ENCODE results near the gene MRGPRF.
"Not testable (repeated sequence)": the region's sequence is repeated elsewhere in the genome, so short reads cannot be mapped to it uniquely, and the experiment has no call there.

The MRGPRF gene

GRCh38 chr11:68980776-68981065, 32.3 kb downstream of the MRGPRF start, which contains the start of gene MRGPRD:
Gene MRGPRD (minus strand): TSS chr11:68980986. CDS start chr11:68980986, 0 bp downstream.
- DNase-seq, result no peak

- DNase-seq, result no peak
These were observed 32.9 kb downstream of the MRGPRF start for GRCh38 chr11:68979931-68980775.

DNA sequence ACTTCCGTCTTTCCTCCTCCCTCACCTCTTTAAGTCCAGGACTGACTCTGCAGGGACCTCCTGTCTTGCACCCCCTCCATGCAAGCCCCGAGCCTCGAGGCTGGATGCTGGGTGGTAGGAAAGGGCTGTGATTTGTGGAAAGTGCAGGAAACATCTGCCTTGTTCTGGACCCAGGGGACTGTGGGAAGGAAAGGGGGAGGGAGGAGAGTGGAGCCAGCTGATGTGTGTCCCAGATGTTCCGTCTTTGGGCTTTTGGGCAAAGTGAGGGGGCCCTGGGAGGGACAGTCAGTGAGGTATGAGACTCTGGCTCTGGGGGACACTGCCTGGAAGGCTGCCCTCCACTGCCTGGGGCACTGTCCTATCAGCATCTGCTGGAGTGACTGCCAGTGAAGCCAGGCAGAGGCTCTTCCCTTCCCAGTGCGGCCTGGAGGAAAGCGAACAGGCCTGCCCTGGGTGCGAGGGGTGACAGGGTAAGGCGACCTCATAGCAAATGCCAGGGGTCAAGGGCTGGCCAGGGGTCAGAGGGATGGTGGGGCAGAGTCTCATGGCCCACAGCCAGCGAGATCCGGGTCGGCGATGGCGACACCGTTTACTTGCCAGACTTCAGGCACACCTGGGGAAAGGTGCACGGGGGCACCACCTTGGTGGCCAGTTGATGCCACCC, 34.0 kb downstream of the MRGPRF start:
- DNase-seq, result no peak

DNA sequence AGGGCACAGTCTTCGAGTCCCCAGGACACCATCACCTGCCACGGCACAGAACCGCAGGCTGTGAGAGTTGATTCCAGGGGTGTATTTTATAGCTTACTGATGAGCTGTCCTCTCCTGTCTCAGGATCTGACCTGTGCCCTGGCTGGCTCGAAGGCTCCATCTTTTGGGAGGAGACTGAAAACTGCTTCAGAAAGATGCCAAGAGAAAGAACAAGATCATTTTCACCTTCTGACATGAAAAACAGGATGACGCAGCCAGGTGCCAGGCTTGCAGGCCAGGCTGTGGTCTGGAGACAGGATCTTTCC, 34.5 kb downstream of the MRGPRF start:
- no peak for DNase-seq

GRCh38 chr11:68977781-68978625, 35.0 kb downstream of the MRGPRF start:
- DNase-seq, result no peak

GRCh38 chr11:68976563-68976962, 36.5 kb downstream of the MRGPRF start:
- no peak for DNase-seq

- DNase-seq, result no peak
These were observed 37.0 kb downstream of the MRGPRF start for GRCh38 chr11:68976095-68976494.

- peak; percentile 12 to 19 for DNase-seq
These were observed 38.4 kb downstream of the MRGPRF start for GRCh38 chr11:68974421-68975194.

DNA sequence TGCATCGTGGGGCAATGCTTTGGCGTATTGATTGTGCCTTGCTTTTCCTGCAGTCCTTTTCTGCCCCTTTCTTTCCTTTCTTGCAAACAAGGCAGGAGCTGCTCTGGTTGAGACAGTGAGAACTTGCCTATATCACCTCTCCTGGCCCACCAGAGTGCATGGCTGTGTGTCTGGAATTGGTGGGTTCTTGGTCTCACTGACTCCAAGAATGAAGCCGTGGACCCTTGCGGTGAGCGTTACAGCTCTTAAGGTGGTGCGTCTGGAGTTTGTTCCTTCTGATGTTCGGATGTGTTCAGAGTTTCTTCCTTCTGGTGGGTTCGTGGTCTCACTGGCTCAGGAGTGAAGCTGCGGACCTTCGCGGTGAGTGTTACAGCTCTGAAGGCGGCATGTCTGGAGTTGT, 39.3 kb downstream of the MRGPRF start:
- not testable (repeated sequence) for DNase-seq

DNA sequence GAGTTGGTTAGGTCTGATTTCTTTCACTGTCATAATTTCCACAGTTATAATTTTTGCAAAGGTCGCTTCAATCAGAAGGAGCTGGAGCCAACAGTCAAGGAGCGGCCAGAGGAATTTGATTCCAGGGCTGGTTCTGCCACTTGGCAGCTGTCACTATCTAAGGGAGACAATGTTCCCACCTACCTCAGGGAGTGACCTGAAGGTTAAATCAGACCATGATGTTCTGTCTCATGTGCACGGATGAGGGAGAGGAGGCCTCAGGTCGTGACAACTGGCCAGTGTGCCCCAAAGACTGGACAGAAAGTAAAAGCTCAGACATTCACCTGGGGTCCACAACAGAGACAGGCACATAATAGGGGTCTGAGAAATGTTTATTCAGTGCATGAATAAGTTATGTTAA, 39.8 kb downstream of the MRGPRF start:
- DNase-seq, result no peak

GRCh38 chr11:68970921-68971636, 42.0 kb downstream of the MRGPRF start:
- no peak for DNase-seq

GRCh38 chr11:68969386-68969785, 43.7 kb downstream of the MRGPRF start:
- DNase-seq, result no peak

DNA sequence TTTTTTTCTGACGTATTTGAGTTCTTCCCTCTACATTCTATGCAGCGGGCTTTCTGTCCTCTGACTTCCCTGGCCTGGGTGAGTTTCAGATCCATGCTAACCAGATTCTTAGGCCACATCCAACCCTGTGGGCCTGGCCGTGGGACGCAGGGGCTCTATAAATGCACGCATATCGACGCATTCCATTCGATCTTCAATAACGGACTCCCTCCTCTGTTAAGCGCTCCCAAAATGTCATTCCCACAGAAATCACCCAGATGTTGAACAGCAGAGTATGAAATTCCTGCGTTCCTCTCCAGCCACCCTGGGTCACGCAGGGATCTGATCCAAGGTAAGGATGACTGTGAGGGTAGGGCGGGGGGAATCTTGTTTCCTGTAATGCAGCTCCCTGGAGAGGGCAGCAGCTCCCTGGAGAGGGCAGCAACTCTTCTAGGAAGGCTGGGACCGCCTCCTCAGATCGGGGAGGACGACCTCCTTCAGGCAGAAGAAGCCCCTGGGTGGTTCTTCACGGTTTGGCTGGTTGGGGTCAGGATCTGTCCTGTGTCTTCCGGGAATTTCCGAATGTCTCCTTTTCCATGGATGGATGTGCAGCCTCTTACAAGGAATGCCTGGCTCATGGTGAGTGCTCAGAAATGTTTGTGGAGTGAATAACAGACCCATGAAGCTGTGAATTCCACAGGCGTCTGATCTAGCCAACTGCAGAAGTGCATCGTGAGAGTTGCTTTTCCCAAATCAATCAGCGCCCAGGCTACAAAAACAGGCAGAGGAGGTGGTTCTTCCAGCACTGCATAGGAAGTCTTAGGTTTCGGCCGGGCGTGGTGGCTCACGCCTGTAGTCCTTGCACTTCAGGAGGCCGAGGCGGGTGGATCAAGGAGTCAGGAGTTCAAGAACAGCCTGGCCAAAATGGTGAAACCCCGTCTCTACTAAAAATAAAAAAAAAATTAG, 44.5 kb downstream of the MRGPRF start:
- DNase-seq, result no peak

DNA sequence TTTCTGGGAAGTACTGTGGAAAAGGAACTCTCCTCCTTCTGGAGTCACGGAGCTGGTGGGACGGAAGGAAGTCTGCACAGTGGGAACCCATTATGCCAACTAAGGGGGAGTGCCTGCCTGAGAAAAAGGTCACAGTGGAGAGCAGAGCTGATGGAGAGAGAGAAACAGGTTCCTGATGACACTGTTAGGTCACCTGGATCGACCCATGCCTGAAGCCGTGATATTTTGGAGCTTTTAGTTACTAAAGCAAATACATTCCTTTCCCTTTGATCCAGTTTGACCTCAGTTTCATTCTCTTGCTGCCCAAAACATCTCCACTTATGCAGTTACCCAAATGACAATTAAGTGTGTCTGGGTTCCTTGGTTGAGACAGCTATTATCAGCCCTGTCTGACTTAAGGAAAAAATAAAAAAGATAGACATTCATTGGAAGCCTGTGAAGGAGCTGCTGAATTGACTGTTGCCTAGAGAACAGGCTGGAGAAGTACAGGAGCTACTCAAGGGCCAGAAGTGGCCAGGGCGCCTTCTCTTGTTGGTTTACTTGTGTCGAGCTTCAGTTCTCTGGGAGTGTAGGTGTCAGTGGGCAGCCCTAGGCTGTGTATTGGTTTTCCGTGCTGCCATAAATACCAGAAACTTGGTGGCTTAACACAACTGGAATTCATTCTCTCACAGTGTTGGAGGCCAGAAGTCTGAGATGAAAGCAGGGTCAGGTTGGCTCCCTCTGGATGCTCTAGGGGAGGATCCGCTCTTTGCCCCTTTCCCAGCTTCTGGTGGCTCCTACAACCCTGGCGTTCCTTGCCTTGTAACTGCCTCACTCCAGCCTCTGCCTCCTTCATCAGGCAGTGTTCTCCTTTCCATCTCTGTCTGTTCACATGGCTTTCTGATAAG, 45.9 kb downstream of the MRGPRF start:
- DNase-seq, result no peak

- DNase-seq, result no peak
These were observed 46.9 kb downstream of the MRGPRF start for GRCh38 chr11:68965901-68966853.

DNA sequence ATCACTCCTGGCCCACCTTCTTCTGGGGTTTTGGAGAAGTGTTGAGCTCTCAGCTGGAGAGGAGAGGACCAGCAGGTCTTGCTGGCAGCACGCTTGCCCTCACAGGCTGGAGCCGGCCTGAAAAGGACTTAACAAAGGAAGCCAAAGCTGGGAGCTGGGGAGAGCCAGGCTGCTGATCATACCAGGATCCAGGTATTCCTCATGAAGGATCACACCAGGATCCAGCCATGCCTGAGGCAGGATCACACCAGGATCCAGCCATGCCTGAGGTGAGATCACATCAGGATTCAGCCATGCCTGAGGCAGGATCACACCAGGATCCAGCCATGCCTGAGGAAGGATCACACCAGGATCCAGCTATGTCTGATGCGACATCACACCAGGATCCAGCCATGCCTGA, 49.3 kb downstream of the MRGPRF start:
- no peak for DNase-seq

GRCh38 chr11:68962527-68963250, 50.4 kb downstream of the MRGPRF start:
- DNase-seq, result peak in 1 of 2 experiments; percentile 10

- no peak for DNase-seq
These were observed 51.8 kb downstream of the MRGPRF start for GRCh38 chr11:68961245-68961644.

Data from activated CD4-positive, alpha-beta T cell treated with anti-CD3 and anti-CD28 coated beads, Interleukin-2, amount 50 U/mL, for 48 hours (primary cell).